ENCODE results near the gene PLEKHM3. TPM values are rescaled to one million over a fixed set of nuclear protein-coding genes. Genes with fewer than 3 reads are reported as not detected.

PLEKHM3 gene
- total RNA-seq, 1 donor from 2014 or later = 15.2 TPM

GRCh38 chr2:207892716-207893402 lies 132.5 kb downstream of the PLEKHM3 start:
- DNase-seq (ENCODE audit: low spot score) = no peak

GRCh38 chr2:207891086-207891844 lies 134.1 kb downstream of the PLEKHM3 start:
- no peak for DNase-seq (ENCODE audit: low spot score)

GRCh38 chr2:207887500-207887899 lies 137.8 kb downstream of the PLEKHM3 start:
- no peak for DNase-seq (ENCODE audit: low spot score)

- no peak for DNase-seq (ENCODE audit: low spot score)
Measured at GRCh38 chr2:207885010-207885409, 140.3 kb downstream of the PLEKHM3 start.

GRCh38 chr2:207884127-207884526 lies 141.2 kb downstream of the PLEKHM3 start:
- no peak for DNase-seq (ENCODE audit: low spot score)

- no peak for DNase-seq (ENCODE audit: low spot score)
Measured at GRCh38 chr2:207883002-207883780, 142.1 kb downstream of the PLEKHM3 start.

- DNase-seq (ENCODE audit: low spot score) = no peak
Measured at GRCh38 chr2:207881902-207882301, 143.4 kb downstream of the PLEKHM3 start.

GRCh38 chr2:207879536-207879935 lies 145.8 kb downstream of the PLEKHM3 start:
- DNase-seq (ENCODE audit: low spot score) = no peak

- DNase-seq (ENCODE audit: low spot score) = no peak
Measured at GRCh38 chr2:207876842-207877535, 148.3 kb downstream of the PLEKHM3 start.

- DNase-seq (ENCODE audit: low spot score) = no peak
Measured at GRCh38 chr2:207875473-207876212, 149.7 kb downstream of the PLEKHM3 start.

GRCh38 chr2:207873794-207874193 lies 151.5 kb downstream of the PLEKHM3 start:
- no peak for DNase-seq (ENCODE audit: low spot score)

GRCh38 chr2:207871911-207872310 lies 153.4 kb downstream of the PLEKHM3 start:
- no peak for DNase-seq (ENCODE audit: low spot score)

GRCh38 chr2:207871506-207871905 lies 153.8 kb downstream of the PLEKHM3 start:
- DNase-seq (ENCODE audit: low spot score) = no peak

GRCh38 chr2:207870814-207871213 lies 154.5 kb downstream of the PLEKHM3 start:
- no peak for DNase-seq (ENCODE audit: low spot score)

- DNase-seq (ENCODE audit: low spot score) = no peak
Measured at GRCh38 chr2:207869784-207870778, 155.2 kb downstream of the PLEKHM3 start.

- no peak for DNase-seq (ENCODE audit: low spot score)
Measured at GRCh38 chr2:207868855-207869596, 156.3 kb downstream of the PLEKHM3 start.

- DNase-seq (ENCODE audit: low spot score) = no peak
Measured at GRCh38 chr2:207867905-207868304, 157.4 kb downstream of the PLEKHM3 start.

- no peak for DNase-seq (ENCODE audit: low spot score)
Measured at GRCh38 chr2:207867056-207867455, 158.3 kb downstream of the PLEKHM3 start.

- no peak for DNase-seq (ENCODE audit: low spot score)
Measured at GRCh38 chr2:207865210-207865609, 160.1 kb downstream of the PLEKHM3 start.

Data from ureter (tissue), 1 donor.